Stimulated activated CD4-positive, alpha-beta T cell treated with anti-CD3 and anti-CD28 coated beads, TNF-alpha, amount 100 ng/mL, for 48 hours (primary cell): ENCODE results near the gene ACTA2.

Source experiments
- DNase-seq, 3 donors: peaks; one replicate each; pipeline ENCODE4 v3.0.0-alpha.2; 2020; ENCODE audit warnings: low read depth in 3 of 3

ACTA2 gene

DNA sequence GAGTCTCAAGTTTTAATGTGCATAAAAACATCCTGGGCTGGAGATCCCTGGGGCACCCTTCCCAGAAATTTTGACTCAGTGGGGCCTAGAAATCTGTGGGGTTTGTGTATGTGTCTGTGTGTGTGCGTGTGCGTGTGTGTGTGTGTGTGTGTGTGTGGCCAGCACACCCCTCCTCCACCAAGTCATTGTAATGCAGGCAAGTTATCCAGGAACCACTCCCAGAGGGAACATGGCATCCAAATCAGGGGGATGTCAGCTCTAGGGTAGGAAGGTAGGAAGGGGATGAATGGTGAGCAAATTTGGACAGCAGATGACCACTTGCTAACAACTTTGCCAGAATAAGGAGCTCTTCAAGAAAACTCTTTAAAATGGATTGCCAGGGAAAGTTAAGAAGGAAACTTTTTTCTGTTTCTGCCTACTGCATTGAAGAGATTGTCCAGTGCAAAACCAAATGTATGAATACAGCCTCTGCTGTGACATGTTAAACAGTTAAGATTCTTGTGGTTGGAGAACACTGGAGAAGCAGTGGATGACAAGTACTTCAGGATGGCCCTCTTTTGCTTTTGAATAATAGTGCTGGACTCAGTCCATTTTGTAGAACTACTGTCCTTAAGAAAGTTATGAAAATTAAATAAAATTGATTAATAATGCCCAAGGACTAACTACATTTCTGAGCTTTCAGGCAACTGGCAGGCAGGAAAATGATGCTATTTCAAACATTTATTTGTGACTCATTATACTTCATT lies 60.2 kb downstream of the ACTA2 start:
- DNase-seq: no peak

DNA sequence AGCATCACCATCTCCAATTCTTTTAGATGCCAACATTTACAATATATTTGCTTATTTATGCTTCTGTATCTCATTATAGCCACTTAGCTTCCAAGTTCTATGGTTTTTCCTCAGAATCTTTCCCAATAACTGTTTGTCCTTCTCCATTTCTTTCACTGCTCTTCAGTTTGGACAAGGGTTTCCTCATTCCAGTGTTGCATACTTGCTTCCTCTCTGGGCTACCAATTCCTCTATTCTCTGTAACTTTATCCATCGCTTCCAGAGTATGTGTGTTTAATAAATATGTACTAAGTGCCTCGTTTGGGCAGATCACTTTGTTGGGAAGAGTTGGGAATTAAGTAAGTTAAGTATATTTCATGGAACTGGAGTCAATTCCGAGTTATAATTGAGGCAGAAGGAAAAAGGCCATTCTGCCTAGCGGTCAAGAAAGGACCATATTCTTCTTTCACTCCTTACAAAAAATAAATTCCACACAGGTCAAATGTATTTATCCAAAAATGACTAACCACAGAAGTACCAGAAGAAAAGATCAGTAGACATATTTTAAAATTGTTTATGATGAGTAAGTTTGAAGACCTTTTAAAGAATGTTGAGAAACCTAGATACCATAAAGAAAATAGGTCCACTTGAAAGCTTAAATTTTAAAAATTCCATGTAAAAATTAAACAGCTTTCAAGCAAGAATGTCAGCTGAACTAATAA lies 61.7 kb downstream of the ACTA2 start:
- DNase-seq: no peak

DNA sequence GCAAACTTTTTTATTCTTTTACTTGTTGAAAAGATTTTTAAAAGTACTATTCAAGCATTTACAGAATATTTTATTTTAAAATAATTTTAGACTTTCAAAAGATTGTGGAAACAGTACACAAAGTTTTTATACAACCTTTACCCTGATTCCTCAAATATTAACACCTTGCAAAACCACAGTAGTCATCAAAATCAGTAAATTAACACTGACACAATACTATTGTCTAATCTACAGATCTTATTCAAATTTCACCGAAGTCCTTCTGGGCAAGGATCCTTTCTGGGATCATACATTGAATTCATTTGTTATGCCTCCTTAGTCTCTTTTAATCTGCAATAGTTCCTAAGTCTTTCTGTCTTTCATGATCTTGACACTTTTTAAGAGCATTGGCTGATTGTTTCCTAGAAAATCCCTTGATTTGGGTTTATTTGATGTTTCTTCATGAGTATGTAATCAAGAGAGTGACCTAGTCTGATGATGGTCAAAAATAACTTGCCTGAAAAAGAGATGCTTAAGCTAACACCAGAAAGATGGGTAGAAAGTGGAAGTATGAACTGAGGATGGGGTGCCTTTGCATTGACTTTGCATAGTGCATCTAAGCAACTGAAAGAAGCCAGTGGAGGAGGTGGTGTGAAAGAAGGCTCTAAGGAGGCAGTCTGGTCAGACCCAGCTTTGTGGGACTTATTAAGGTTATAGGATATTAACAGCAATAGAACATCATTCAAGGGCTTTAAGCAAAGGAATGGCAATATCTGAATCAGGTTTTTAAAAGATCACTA lies 62.8 kb downstream of the ACTA2 start:
- DNase-seq: no peak

DNA sequence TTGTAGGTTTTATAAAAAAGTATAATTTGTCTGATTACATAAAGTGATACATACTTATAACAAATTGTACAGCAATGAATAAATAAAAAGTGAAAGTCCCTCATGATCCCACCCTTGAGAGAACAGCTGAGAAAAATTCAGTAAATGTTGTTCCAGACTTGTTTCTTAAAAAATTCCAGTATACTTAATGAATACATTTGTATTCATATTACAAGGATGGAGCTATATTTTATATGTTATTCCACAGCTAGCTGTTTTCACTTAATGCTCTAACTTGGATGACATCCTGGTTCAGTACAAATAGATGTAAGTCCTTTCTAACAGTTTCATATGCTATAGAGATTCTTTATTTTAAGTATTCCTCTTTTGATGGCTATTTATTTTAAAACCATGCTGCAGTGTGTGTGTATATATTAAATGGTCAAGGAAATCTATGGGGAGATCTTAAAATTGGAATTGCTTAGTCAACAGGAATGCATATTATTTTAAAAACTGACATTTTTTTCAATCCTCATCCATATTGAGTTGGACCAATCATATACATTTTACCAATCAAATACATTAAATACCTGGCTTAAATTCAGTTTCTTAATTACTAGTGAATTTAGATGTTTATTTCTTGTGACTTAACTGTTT lies 63.6 kb downstream of the ACTA2 start:
- DNase-seq: no peak

DNA sequence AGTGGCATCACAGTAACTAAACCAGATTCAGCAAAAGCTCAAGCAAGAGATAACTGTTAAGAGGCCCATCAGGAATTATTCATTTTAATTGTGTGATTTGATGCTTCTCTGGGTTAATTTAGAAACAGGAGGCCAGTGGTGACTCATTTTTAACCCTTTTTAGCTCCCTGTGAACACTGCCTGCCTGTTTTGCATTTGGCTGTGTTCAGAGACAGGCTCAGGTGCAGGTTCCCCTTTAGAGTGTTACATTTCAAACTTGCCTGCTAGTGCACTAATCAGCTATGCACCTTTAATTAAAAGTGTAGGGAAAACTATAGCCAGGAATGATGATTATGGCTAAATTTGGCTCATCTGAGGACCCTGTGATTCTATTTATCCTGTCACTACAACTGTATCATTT lies 66.0 kb downstream of the ACTA2 start:
- DNase-seq: no peak
